ENCODE data around the gene MRPL51. TPM values are rescaled to one million over a fixed set of nuclear protein-coding genes. Genes with fewer than 3 reads are reported as not detected.

MRPL51 gene
- total RNA-seq, 1 donor from 2014 or later, result 202 TPM

GRCh38 chr12:6533923-6534694 is 41.0 kb upstream of the MRPL51 start, which contains the start of gene GAPDH:
TSS of gene GAPDH (plus strand) at chr12:6534517. CDS start at chr12:6534833, 316 bp downstream.
- Histone ChIP-seq H2AFZ (ENCODE audit: low read depth, low read length) (peak within 1 kb of the TSS; percentile 79), H3K4me3 (ENCODE audit: insufficient read depth, low read depth, low read length) (peak within 1 kb of the TSS; percentile 95), H3K27me3 (ENCODE audit: insufficient read depth, low read length) (no peaks in the 10 kb centered on the region), H3K4me1 (ENCODE audit: insufficient read depth, low read length) (peaks cover 44% of the 10 kb centered on the region), H3K4me2 (ENCODE audit: low read length) (peak within 1 kb of the TSS; percentile 99), H3K79me2 (ENCODE audit: insufficient read depth, low read length) (peaks cover 35% of the 10 kb centered on the region), H3K9me3 (ENCODE audit: insufficient read depth, low read depth, low read length) (no peaks in the 10 kb centered on the region), H3K36me3 (ENCODE audit: insufficient read depth, low read length) (peaks cover 44% of the 10 kb centered on the region), H4K20me1 (ENCODE audit: insufficient read depth, low read length) (peaks cover 46% of the 10 kb centered on the region), H3K9ac (ENCODE audit: low read length) (peak within 1 kb of the TSS; percentile 98), H3K27ac (ENCODE audit: low read depth, low read length) (peak within 1 kb of the TSS; percentile 94)
- Mint-ChIP-seq H3K9me3 (ENCODE audit: unreplicated experiment) (no peaks in the 10 kb centered on the region), H3K4me1 (ENCODE audit: low read depth, unreplicated experiment) (peaks cover 31% of the 10 kb centered on the region), H3K27me3 (ENCODE audit: low read depth, unreplicated experiment) (no peaks in the 10 kb centered on the region), H3K36me3 (ENCODE audit: low read depth, unreplicated experiment) (peaks cover 21% of the 10 kb centered on the region), H3K27ac (ENCODE audit: unreplicated experiment) (peak within 1 kb of the TSS; percentile 99), H3K4me3 (ENCODE audit: unreplicated experiment) (peak within 1 kb of the TSS; percentile 89)
- TF ChIP-seq EZH2 (IDR thresholded peaks at IDR 0.05; ENCODE audit: insufficient read depth, low read length) (no peak), CTCF (IDR thresholded peaks at IDR 0.05; ENCODE audit: insufficient read depth, low read depth, low read length) (no peak)
- no peak for FAIRE-seq
- DNase-seq (ENCODE audit: low read depth), result peak; percentile 93

- Histone ChIP-seq H3K9ac (ENCODE audit: low read length) (peak overlapping the region; percentile 98), H3K4me3 (ENCODE audit: insufficient read depth, low read depth, low read length) (peak overlapping the region; percentile 95), H4K20me1 (ENCODE audit: insufficient read depth, low read length) (peaks cover 41% of the 10 kb centered on the region), H3K27ac (ENCODE audit: low read depth, low read length) (peak overlapping the region; percentile 94), H3K27me3 (ENCODE audit: insufficient read depth, low read length) (no peaks in the 10 kb centered on the region), H3K79me2 (ENCODE audit: insufficient read depth, low read length) (peaks cover 35% of the 10 kb centered on the region), H3K36me3 (ENCODE audit: insufficient read depth, low read length) (peaks cover 45% of the 10 kb centered on the region), H3K4me2 (ENCODE audit: low read length) (peak overlapping the region; percentile 99), H3K9me3 (ENCODE audit: insufficient read depth, low read depth, low read length) (no peaks in the 10 kb centered on the region), H3K4me1 (ENCODE audit: insufficient read depth, low read length) (peaks cover 44% of the 10 kb centered on the region), H2AFZ (ENCODE audit: low read depth, low read length) (peak overlapping the region; percentile 79)
- H3K27me3 Mint-ChIP-seq (ENCODE audit: low read depth, unreplicated experiment), result no peaks in the 10 kb centered on the region
- H3K27ac Mint-ChIP-seq (ENCODE audit: unreplicated experiment), result peak overlapping the region; percentile 99
- H3K36me3 Mint-ChIP-seq (ENCODE audit: low read depth, unreplicated experiment), result peaks cover 21% of the 10 kb centered on the region
- H3K9me3 Mint-ChIP-seq (ENCODE audit: unreplicated experiment), result no peaks in the 10 kb centered on the region
- no peak for TF ChIP-seq EZH2 (IDR thresholded peaks at IDR 0.05; ENCODE audit: insufficient read depth, low read length)
- TF ChIP-seq CTCF (IDR thresholded peaks at IDR 0.05; ENCODE audit: insufficient read depth, low read depth, low read length), result no peak
- no peak for DNase-seq (ENCODE audit: low read depth)
- H3K4me3 Mint-ChIP-seq (ENCODE audit: unreplicated experiment), result peak overlapping the region; percentile 87
- peaks cover 31% of the 10 kb centered on the region for H3K4me1 Mint-ChIP-seq (ENCODE audit: low read depth, unreplicated experiment)
- FAIRE-seq, result no peak
These were observed 40.5 kb upstream of the MRPL51 start for GRCh38 chr12:6533653-6533922.

Measured in astrocyte (in vitro differentiated cells and primary cell).